Heart left ventricle (tissue), 13 donors: ENCODE results near the gene WDCP.

Experiments
- CTCF ChIP-seq, 12 donors: fragments of 200-600 bp; sonication (generic) in 4 of 12; IDR thresholded peaks; one replicate each; pipeline versions ENCODE4 v1.5.0 to v1.8.0; 2018 to 2022; ENCODE audit warnings: antibody characterized with exemption in 12 of 12, mild to moderate bottlenecking in 5 of 12
- POLR2A ChIP-seq, 2 donors: fragments of 450-650 bp; IDR thresholded peaks; one replicate each; pipeline ENCODE4 v1.6.1; 2017; ENCODE audit warnings: antibody characterized with exemption in 2 of 2, mild to moderate bottlenecking in 2 of 2, moderate library complexity in 2 of 2
- donor health status: ischemic (EF 13 %, LVEDD 7.1; RV severe dilation, severe dysfunction).
- donor health status: DM: no; HTN: yes; CAD: no.
- donor health status: DM: no; HTN: no; CAD: no.
- donor health status: ischemic (EF 25% LVEDD 6.9; RV normal size, moderate dysfunction).
- donor health status: ischemic (EF 25% LVEDD 5.7; RV mildly dilated, moderate dysfunction).
- donor health status: ischemic (EF 35%, LVEDD 5.7; RV mildly dilated, moderate dysfunction).
- donor health status: nonischemic (EF 11% LVEDD 7.7; RV severe dilation, severe dysfunction).
- donor health status: DM: yes; HTN: yes; CAD: no.
- donor health status: PGD.
- donor health status: ischemic (EF 29% LVEDD 5.4; RV normal size, mild dysfunction).
- donor health status: nonischemic (EF 23%, LVEDD 6.1; RV moderate dilation, normal function).

GRCh38 chr2:24016853-24017703 lies 30.1 kb downstream of the WDCP start:
- TF ChIP-seq CTCF (IDR thresholded peaks at IDR 0.05) (no peak), POLR2A (IDR thresholded peaks at IDR 0.05) (no peak)
